ENCODE measurements around the gene MOCS2. TPM values are rescaled to one million over a fixed set of nuclear protein-coding genes. Genes with fewer than 3 reads are reported as not detected.

MOCS2 gene
- total and polyA plus RNA-seq, 2 of the 8 experiments (the other 6 are each of a cell fraction or from before 2014, with no cell fraction given) = 6.7 to 16.1 TPM

- no peaks in the 10 kb centered on the region for H4K20me1 ChIP-seq (replicated peaks in 1 of 2; ENCODE audit: control insufficient read depth in 1 of 2, insufficient read depth in 2 of 2, low read length in 2 of 2)
- H3K4me3 ChIP-seq (ENCODE audit: extremely low read depth in 1 of 4, insufficient read depth in 2 of 4, low read depth in 3 of 4, low read length in 4 of 4) = no peak overlapping the region
- H3K27me3 ChIP-seq (replicated peaks in 1 of 4; ENCODE audit: control insufficient read depth in 3 of 4, extremely low read depth in 1 of 4, insufficient read depth in 3 of 4, low read length in 3 of 4) = no peaks in the 10 kb centered on the region
- no peak overlapping the region for H3K27ac ChIP-seq (ENCODE audit: low read depth, low read length)
- no peaks in the 10 kb centered on the region for H3K9me3 ChIP-seq (ENCODE audit: insufficient read depth in 2 of 2, low read depth in 1 of 2, low read length in 1 of 2)
- H3K79me2 ChIP-seq (ENCODE audit: control insufficient read depth in 1 of 2, insufficient read depth in 2 of 2, low read length in 2 of 2) = no peaks in the 10 kb centered on the region
- no peak overlapping the region for H3K4ac ChIP-seq (replicated peaks; ENCODE audit: insufficient read length, low read depth, low read length)
- POLR2A ChIA-PET (ENCODE audit: partially characterized antibody) = no interaction called here
- H3K79me1 ChIP-seq (ENCODE audit: low read depth, low read length) = no peaks in the 10 kb centered on the region
- no peak overlapping the region for H2BK120ac ChIP-seq (replicated peaks; ENCODE audit: low read depth, low read length)
- DNase-seq (ENCODE audit: low read depth in 1 of 2, low spot score in 2 of 2) (no peak), FAIRE-seq (no peak)
- H4K91ac ChIP-seq (replicated peaks; ENCODE audit: insufficient read length, low read length) = no peak overlapping the region
- WGBS, 2 experiments (ENCODE audit: extremely low coverage in 1 of 2, insufficient coverage in 1 of 2, insufficient read length in 1 of 2, insufficient replicate concordance in 2 of 2, low coverage in 1 of 2, low lambda C conversion rate in 2 of 2, missing lambda C conversion rate in 1 of 2) = 72% methylated on average over 5 of the region's 5 CpGs; no CpG with 5 or more reads in 1 of the 2 experiments
- H3K9ac ChIP-seq (replicated peaks in 1 of 4; ENCODE audit: extremely low read depth in 1 of 4, low read depth in 3 of 4, low read length in 3 of 4) = no peak overlapping the region
- H4K8ac ChIP-seq (ENCODE audit: extremely low read depth, insufficient read depth, low read length) = no peak overlapping the region
- H2BK12ac ChIP-seq (ENCODE audit: low read depth, low read length) = no peak overlapping the region
- H3K23ac ChIP-seq (ENCODE audit: insufficient read length) = no peak overlapping the region
- H4K5ac ChIP-seq (ENCODE audit: insufficient read length, low read depth, low read length) = no peak overlapping the region
- no peak overlapping the region for H3K18ac ChIP-seq (ENCODE audit: extremely low read depth, low read length)
- no peak overlapping the region for H2AFZ ChIP-seq (ENCODE audit: low read length)
- H3K56ac ChIP-seq (replicated peaks; ENCODE audit: insufficient read length, low read depth, low read length) = no peak overlapping the region
- H3K36me3 ChIP-seq (ENCODE audit: control insufficient read depth in 2 of 4, insufficient read depth in 4 of 4, low read length in 3 of 4) = no peaks in the 10 kb centered on the region
- no peak overlapping the region for H2BK20ac ChIP-seq (ENCODE audit: low read length)
- H3K23me2 ChIP-seq (ENCODE audit: low read depth, low read length) = no peaks in the 10 kb centered on the region
- H2AK5ac ChIP-seq (ENCODE audit: low read depth, low read length) = no peak overlapping the region
- no peak overlapping the region for H3K14ac ChIP-seq (ENCODE audit: insufficient read length)
- peaks cover 0 to 2% (median 0%) of the 10 kb centered on the region in 4 experiments; a peak in 1 of 7 replicates for H3K4me1 ChIP-seq (replicated peaks in 1 of 4; ENCODE audit: control insufficient read depth in 3 of 4, insufficient read depth in 4 of 4, low read length in 3 of 4)
- CTCF ChIA-PET (ENCODE audit: partially characterized antibody) = interaction anchor here (1.3 to 1.8 kb wide), 2 partner anchors 11 to 106 kb away, joined by 4 to 10 read pairs; no protein-coding TSS in a partner anchor
- no peak overlapping the region for H2BK5ac ChIP-seq (ENCODE audit: low read depth, low read length)
- no peak overlapping the region for H2BK15ac ChIP-seq (ENCODE audit: low read length)
- H3K4me2 ChIP-seq (ENCODE audit: insufficient read depth in 1 of 2, low read depth in 2 of 2, low read length in 2 of 2) = no peak overlapping the region
- TF ChIP-seq MAFK (IDR thresholded peaks at IDR 0.05; ENCODE audit: low read depth, low read length) (peak; percentile 42; the same call in 1 of the 2 replicates), CHD2 (IDR thresholded peaks at IDR 0.05; ENCODE audit: low read length) (no peak), SAP30 (IDR thresholded peaks at IDR 0.05; ENCODE audit: insufficient read depth, insufficient replicate concordance, low read length) (no peak), RBBP5 (IDR thresholded peaks at IDR 0.05; ENCODE audit: borderline replicate concordance, low read depth, low read length) (no peak)
- TF ChIP-seq, protein P1, sequence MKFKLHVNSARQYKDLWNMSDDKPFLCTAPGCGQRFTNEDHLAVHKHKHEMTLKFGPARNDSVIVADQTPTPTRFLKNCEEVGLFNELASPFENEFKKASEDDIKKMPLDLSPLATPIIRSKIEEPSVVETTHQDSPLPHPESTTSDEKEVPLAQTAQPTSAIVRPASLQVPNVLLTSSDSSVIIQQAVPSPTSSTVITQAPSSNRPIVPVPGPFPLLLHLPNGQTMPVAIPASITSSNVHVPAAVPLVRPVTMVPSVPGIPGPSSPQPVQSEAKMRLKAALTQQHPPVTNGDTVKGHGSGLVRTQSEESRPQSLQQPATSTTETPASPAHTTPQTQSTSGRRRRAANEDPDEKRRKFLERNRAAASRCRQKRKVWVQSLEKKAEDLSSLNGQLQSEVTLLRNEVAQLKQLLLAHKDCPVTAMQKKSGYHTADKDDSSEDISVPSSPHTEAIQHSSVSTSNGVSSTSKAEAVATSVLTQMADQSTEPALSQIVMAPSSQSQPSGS (IDR thresholded peaks at IDR 0.05; ENCODE audit: low read length) = no peak
These were observed 54.2 kb downstream of the MOCS2 start for GRCh38 chr5:53055365-53055764.
